H1 (cell line): ENCODE measurements around the gene RPS6KC1. TPM values are rescaled to one million over a fixed set of nuclear protein-coding genes. Genes with fewer than 3 reads are reported as not detected.

Experiments used
- CEBPB ChIP-seq: IDR thresholded peaks from 2 replicates; pipeline ENCODE4 v1.6.1; 2012; ENCODE audit warnings: low read depth, low read length
- polyA plus RNA-seq, 7 experiments: library from polyadenylated mRNA; depleted of rRNA in 3 of 7; stranded (reverse) in 5 of 7; unstranded in 2 of 7; fragments of >200 nt in 5 of 7; fragments of 200-250 nt in 2 of 7; gene quantifications; 1 replicate in 5 of 7; 2 replicates in 1 of 7; 4 replicates in 1 of 7; pipeline versions ENCODE4 v1.2.1 to v1.2.3, GENCODE V29; 2011 to 2013; ENCODE audit warnings: missing spikeins in 2 of 7, mixed read lengths in 2 of 7
- total RNA-seq: library from RNA; stranded (reverse); fragmentation: NEBNext Ultra II Directional; extraction: Animal tissue kit (Norgen Biotek cat#: 25700); gene quantifications from 2 replicates; pipeline ENCODE4 v1.2.1, GENCODE V29; 2021
- TF ChIP-seq, protein P1 (sequence below): IDR thresholded peaks from 2 replicates; pipeline ENCODE4 v1.6.1; 2012; ENCODE audit warnings: inconsistent platforms

RPS6KC1 gene
- total and polyA plus RNA-seq, 2 of the 8 experiments (the other 6 are each of a cell fraction or from before 2014, with no cell fraction given), result 4.9 to 17.6 TPM

DNA sequence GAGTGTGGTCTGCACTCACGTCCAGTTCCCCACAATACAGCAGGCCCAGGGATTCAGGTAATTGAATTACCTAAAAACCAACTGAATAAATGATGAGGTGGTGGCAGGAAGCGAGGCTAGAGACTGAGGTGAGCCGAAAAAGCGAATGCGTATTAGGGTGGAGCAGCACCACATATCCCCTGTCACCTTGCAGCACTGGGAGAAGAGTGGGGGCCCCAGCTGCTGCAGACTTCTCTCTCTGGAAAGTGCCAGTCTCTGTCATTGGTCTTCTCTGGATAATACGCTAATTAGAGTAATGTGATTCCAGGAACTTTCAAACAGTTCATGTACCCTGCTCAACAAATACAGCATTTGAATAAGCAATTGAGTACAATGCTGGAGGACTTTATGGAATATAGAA lies 199.0 kb downstream of the RPS6KC1 start (continued):
- TF ChIP-seq, protein P1, sequence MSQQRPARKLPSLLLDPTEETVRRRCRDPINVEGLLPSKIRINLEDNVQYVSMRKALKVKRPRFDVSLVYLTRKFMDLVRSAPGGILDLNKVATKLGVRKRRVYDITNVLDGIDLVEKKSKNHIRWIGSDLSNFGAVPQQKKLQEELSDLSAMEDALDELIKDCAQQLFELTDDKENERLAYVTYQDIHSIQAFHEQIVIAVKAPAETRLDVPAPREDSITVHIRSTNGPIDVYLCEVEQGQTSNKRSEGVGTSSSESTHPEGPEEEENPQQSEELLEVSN, result no peak
- no peak for TF ChIP-seq CEBPB
